ENCODE measurements around the gene ADAM23.

- TF ChIP-seq CTCF (IDR thresholded peaks at IDR 0.05) (no peak), POLR2A (IDR thresholded peaks at IDR 0.05) (no peak), EP300 (IDR thresholded peaks at IDR 0.05) (no peak)
Observed at GRCh38 chr2:206435742-206436141, 7.6 kb upstream of the ADAM23 start.

Data from ovary (tissue), 3 donors.